Neuron (in vitro differentiated cells): Measurements from ENCODE around the gene EP300.
"Not testable (repeated sequence)": the region's sequence is repeated elsewhere in the genome, so short reads cannot be mapped to it uniquely, and the experiment has no call there.

ENCODE experiments used
- H2AFZ ChIP-seq: one replicate; pipeline ENCODE4 v1.6.1; 2013; ENCODE audit warnings: low read depth, mild to moderate bottlenecking, inconsistent platforms, low read length, moderate library complexity
- H3K27me3 ChIP-seq: one replicate; pipeline ENCODE4 v1.6.1; 2013; ENCODE audit warnings: low read length; ENCODE audit not compliant: insufficient read depth
- H3K36me3 ChIP-seq: one replicate; pipeline ENCODE4 v1.6.1; 2013; ENCODE audit warnings: low read length; ENCODE audit not compliant: insufficient read depth
- H3K4me1 ChIP-seq: one replicate; pipeline ENCODE4 v1.6.1; 2013; ENCODE audit warnings: low read length; ENCODE audit not compliant: insufficient read depth
- H3K4me3 ChIP-seq: 2 replicates; pipeline ENCODE4 v1.5.1; 2013; ENCODE audit warnings: mild to moderate bottlenecking, low read length, moderate library complexity
- H3K9me3 ChIP-seq: one replicate; pipeline ENCODE4 v1.6.1; 2013; ENCODE audit warnings: low read length

EP300 gene

DNA sequence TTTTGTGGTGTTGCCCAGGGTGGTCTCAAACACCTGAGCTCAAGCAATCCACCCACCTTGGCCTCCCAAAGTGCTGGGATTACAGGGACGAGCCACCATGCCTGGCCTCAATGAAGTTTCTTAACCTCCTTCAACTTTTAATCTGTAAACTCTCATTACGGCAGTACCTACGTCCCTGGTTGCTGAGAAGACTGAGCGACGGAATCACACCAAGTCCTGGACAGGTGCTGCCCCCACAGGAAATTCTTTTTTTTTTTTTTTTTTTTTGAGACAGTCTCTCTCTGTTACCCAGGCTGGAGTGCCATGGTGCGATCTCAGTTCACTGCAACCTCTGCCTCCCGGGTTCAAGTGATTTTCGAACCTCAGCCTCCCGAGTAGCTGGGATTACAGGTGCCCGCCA, 24.4 kb upstream of the EP300 start:
- not testable (repeated sequence) for H3K27me3 ChIP-seq, H3K36me3 ChIP-seq, H2AFZ ChIP-seq, H3K4me1 ChIP-seq, H3K9me3 ChIP-seq, H3K4me3 ChIP-seq

GRCh38 chr22:41070665-41071331, 21.6 kb upstream of the EP300 start:
- no peaks in the 10 kb centered on the region for H3K27me3 ChIP-seq

GRCh38 chr22:41074061-41074460, 18.3 kb upstream of the EP300 start:
- no peaks in the 10 kb centered on the region for H3K27me3 ChIP-seq
- H3K4me1 ChIP-seq: no peaks in the 10 kb centered on the region
- H2AFZ ChIP-seq: no peak overlapping the region
- H3K9me3 ChIP-seq: no peaks in the 10 kb centered on the region
- H3K4me3 ChIP-seq: no peak overlapping the region
- H3K36me3 ChIP-seq: no peaks in the 10 kb centered on the region

More at GRCh38 chr22:41070665-41071331, 21.6 kb upstream of the EP300 start:
- H3K36me3 ChIP-seq: no peaks in the 10 kb centered on the region
- no peaks in the 10 kb centered on the region for H3K9me3 ChIP-seq
- H3K4me3 ChIP-seq: no peak overlapping the region
- H2AFZ ChIP-seq: no peak overlapping the region
- H3K4me1 ChIP-seq: no peaks in the 10 kb centered on the region

DNA sequence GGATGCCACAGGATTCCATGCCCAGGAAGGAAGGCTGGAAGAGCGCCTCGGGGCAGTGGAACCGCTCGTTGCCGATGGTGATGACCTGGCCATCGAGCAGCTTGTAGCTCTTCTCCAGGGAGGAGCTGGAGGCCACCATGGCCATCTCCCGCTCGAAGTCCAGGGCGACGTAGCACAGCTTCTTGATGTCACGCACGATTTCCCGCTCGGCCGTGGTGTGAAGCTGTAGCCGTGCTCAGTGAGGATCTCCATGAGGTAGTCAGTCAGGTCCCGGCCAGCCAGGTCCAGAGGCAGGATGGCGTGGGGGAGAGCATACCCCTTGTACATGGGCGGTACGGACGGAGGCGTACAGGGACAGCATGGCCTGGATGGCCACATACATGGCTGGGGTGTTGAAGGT, 17.9 kb upstream of the EP300 start:
- Histone ChIP-seq H3K4me1 (no peaks in the 10 kb centered on the region), H2AFZ (no peak overlapping the region), H3K9me3 (no peaks in the 10 kb centered on the region), H3K4me3 (no peak overlapping the region), H3K27me3 (no peaks in the 10 kb centered on the region), H3K36me3 (no peaks in the 10 kb centered on the region)

DNA sequence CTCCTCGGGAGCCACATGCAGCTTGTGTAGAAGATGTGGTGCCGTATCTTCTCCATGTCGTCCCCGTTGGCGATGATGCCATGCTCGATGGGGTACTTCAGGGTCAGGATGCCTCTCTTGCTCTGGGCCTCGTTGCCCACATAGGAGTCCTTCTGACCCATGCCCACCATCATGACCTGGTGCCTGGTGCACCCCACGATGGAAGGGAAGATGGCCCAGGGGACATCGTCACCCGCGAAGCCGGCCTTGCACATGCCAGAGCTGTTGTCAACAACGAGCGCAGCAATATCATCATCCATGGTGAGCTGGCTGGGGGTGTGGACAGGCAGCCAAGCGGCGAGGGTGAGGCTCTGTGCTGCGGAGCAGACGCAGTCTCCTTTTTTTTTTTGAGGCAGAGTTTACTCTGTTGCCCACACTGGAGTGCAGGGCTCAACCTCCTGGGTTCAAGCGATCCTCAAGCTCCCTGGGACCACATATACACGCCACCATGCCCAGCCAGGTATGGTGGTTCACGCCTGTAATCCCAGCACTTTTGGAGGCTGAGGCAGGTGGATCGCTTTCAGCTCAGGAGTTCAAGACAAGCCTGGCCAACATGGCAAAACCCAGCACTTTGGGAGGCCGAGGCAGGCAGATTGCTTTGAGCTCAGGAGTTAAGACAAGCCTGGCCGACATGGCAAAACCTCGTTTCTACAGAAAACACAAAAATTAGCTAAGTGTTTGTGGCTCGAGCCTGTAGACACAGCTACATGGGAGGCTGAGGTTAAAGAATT, 17.3 kb upstream of the EP300 start:
- Histone ChIP-seq H3K9me3 (no peaks in the 10 kb centered on the region), H3K36me3 (no peaks in the 10 kb centered on the region), H3K27me3 (no peaks in the 10 kb centered on the region), H2AFZ (no peak overlapping the region), H3K4me3 (no peak overlapping the region), H3K4me1 (no peaks in the 10 kb centered on the region)

DNA sequence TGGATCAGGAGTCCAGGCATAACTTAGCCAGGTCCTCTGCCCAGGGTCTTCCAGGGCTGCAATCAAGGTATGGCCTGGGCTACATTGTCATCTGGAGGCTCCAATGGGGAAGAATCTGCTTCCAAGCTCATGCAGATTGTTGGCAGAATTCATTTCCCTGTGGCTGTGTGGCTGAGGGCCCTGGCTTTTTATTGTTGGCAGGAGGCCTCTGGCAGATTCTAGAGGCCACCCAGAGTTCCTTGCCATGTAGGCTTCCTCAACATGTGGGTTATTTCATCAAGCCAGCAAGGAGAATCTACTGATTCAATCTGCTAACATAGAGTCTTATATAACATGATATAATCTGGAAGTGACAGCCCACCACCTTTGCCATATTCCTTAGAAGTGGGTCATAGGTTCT, 16.4 kb upstream of the EP300 start:
- Histone ChIP-seq H2AFZ (no peak overlapping the region), H3K27me3 (no peaks in the 10 kb centered on the region), H3K4me1 (no peaks in the 10 kb centered on the region), H3K36me3 (no peaks in the 10 kb centered on the region), H3K9me3 (no peaks in the 10 kb centered on the region), H3K4me3 (no peak overlapping the region)

- H3K4me1 ChIP-seq: no peaks in the 10 kb centered on the region
- no peak overlapping the region for H3K4me3 ChIP-seq
- no peaks in the 10 kb centered on the region for H3K9me3 ChIP-seq
- no peak overlapping the region for H2AFZ ChIP-seq
- H3K36me3 ChIP-seq: no peaks in the 10 kb centered on the region
- H3K27me3 ChIP-seq: no peaks in the 10 kb centered on the region
Measured at GRCh38 chr22:41076857-41077256, 15.5 kb upstream of the EP300 start.

DNA sequence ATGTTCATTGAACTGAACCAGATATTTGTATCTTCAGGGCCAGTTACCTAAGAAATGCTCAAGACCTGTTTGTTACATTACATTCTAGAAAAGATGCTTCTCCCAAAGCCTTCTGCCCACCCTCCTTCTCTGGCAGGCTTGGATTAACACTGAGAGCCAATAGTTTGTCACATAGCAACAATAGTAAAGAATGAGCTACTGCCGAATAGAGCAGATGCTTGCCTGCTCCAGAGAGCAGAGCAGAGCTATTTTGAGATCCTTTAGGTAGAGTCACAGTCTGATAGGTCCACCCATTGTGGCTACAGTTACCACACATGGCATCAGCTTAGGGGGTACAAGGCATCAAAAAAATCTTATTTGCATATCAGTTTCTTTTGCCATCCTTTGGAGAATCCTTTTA, 13.5 kb upstream of the EP300 start:
- H3K36me3 ChIP-seq: no peaks in the 10 kb centered on the region
- H3K4me3 ChIP-seq: no peak overlapping the region
- H2AFZ ChIP-seq: no peak overlapping the region

DNA sequence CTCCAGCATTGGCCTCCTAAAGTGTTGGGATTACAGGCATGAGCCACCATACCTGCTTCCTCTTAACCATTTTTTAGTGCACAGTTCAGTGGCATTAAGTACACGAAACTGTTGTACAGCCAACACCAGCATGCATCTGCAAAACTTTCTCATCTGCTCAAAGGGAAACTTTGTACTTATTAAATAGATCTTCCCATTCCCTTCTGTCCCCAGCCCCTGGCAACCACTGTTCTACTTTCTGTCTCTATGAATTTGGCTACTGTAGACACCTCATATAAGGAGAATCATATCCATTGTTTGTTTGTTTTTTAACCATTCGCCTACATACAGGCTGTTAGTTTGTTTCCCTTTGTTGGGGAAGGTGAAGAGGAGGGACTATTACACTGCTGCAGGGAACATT, 6.5 kb upstream of the EP300 start:
- no peak overlapping the region for H3K4me3 ChIP-seq
- H3K27me3 ChIP-seq: no peaks in the 10 kb centered on the region
- H3K9me3 ChIP-seq: no peaks in the 10 kb centered on the region
- H3K36me3 ChIP-seq: no peaks in the 10 kb centered on the region
- H2AFZ ChIP-seq: no peak overlapping the region
- H3K4me1 ChIP-seq: no peaks in the 10 kb centered on the region

More for the DNA sequence above, 13.5 kb upstream of the EP300 start:
- Histone ChIP-seq H3K27me3 (no peaks in the 10 kb centered on the region), H3K9me3 (no peaks in the 10 kb centered on the region), H3K4me1 (no peaks in the 10 kb centered on the region)

GRCh38 chr22:41091132-41092022, 1.0 kb upstream of the EP300 start:
- H3K9me3 ChIP-seq: no peaks in the 10 kb centered on the region
- H3K27me3 ChIP-seq: no peaks in the 10 kb centered on the region
- H3K4me1 ChIP-seq: peaks cover 10% of the 10 kb centered on the region
- H2AFZ ChIP-seq: peak overlapping the region; percentile 69
- H3K4me3 ChIP-seq: peak overlapping the region; percentile 85
- H3K36me3 ChIP-seq: peaks cover 5% of the 10 kb centered on the region

DNA sequence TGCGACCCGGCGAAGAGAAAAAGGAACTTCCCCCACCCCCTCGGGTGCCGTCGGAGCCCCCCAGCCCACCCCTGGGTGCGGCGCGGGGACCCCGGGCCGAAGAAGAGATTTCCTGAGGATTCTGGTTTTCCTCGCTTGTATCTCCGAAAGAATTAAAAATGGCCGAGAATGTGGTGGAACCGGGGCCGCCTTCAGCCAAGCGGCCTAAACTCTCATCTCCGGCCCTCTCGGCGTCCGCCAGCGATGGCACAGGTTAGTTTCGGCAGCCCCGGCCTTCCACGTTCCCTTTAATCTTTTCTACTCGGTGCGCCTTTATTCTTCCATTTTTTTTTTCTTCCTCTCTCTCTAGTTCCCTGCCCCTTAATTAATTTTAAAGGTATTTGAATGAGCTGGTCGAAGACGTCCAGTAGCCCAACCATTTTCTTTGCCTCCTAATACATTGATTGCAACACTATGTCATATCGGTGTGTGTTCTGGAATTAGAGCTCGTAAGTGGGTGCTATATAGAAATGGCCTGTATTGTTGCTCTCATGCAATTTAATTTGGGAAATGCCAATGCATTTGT, 537 bp downstream of the EP300 start:
- Histone ChIP-seq H3K4me3 (peak overlapping the region; percentile 85), H3K9me3 (no peaks in the 10 kb centered on the region)

GRCh38 chr22:41094041-41094593, 1.7 kb downstream of the EP300 start:
- Histone ChIP-seq H3K36me3 (peaks cover 11% of the 10 kb centered on the region), H3K9me3 (no peaks in the 10 kb centered on the region), H2AFZ (no peak overlapping the region), H3K4me3 (peak overlapping the region; percentile 85), H3K27me3 (no peaks in the 10 kb centered on the region), H3K4me1 (peaks cover 10% of the 10 kb centered on the region)

More for the DNA sequence above, 537 bp downstream of the EP300 start:
- peaks cover 5% of the 10 kb centered on the region for H3K36me3 ChIP-seq
- H3K4me1 ChIP-seq: peaks cover 10% of the 10 kb centered on the region
- H2AFZ ChIP-seq: no peak overlapping the region
- no peaks in the 10 kb centered on the region for H3K27me3 ChIP-seq
